Endothelial cell of umbilical vein (primary cell): ENCODE results near the gene RPLP1. TPM values are rescaled to one million over a fixed set of nuclear protein-coding genes. Genes with fewer than 3 reads are reported as not detected.

ENCODE experiments used
- BruUV-seq: library from RNA; stranded (reverse); fragments of 400-500 nt; replicated peaks from 2 replicates; lab custom pipeline; 2021; lab: Mats Ljungman, UMichigan
- CTCF ChIA-PET: fragments of 300-600, 350-600 bp; sonication (Branson Sonifier 250); formaldehyde crosslinking; loops from one replicate; lab custom pipeline; 2021; ENCODE audit warnings: antibody characterized with exemption, inconsistent platforms; lab: Charles Lee
- POLR2A ChIA-PET: fragments of 300-600, 350-600 bp; sonication (Branson Sonifier 250); formaldehyde crosslinking; loops from one replicate; lab custom pipeline; 2021; ENCODE audit warnings: antibody characterized with exemption, inconsistent platforms; lab: Charles Lee
- DNase-seq: peaks from one replicate; pipeline ENCODE4 v3.0.0-alpha.2; 2011; ENCODE audit warnings: low read depth, low spot score
- FAIRE-seq: peaks from 2 replicates; lab custom pipeline; 2011; peaks lifted over from hg19 to GRCh38; lab: Jason Lieb, UNC
- H2AFZ ChIP-seq: 2 replicates; pipeline ENCODE4 v1.6.0; 2012; ENCODE audit warnings: low read depth, low read length, control low read depth, inconsistent platforms
- H3K27ac ChIP-seq: 2 replicates; pipeline ENCODE4 v1.5.1; 2011; ENCODE audit warnings: low read depth, mild to moderate bottlenecking, control low read depth, low read length, moderate library complexity; ENCODE audit not compliant: insufficient read depth
- H3K27me3 ChIP-seq, 2 experiments: 2 replicates each; pipeline versions ENCODE4 v1.6.0 to v1.6.1; 2011; ENCODE audit warnings: low read length in 2 of 2, mixed read lengths in 1 of 2; ENCODE audit not compliant: control insufficient read depth in 2 of 2, insufficient read depth in 2 of 2
- H3K36me3 ChIP-seq, 2 experiments: 2 replicates in 1 of 2; 3 replicates in 1 of 2; pipeline ENCODE4 v1.5.1; 2011; ENCODE audit warnings: low read length in 2 of 2, mild to moderate bottlenecking in 1 of 2, moderate library complexity in 1 of 2; ENCODE audit not compliant: control insufficient read depth in 2 of 2, insufficient read depth in 2 of 2; ENCODE audit errors: extremely low read depth in 1 of 2
- H3K4me1 ChIP-seq: 3 replicates; pipeline ENCODE4 v1.5.1; 2011; ENCODE audit warnings: mild to moderate bottlenecking, low read length; ENCODE audit not compliant: control insufficient read depth, insufficient read depth; ENCODE audit errors: extremely low read depth
- H3K4me2 ChIP-seq: 2 replicates; pipeline ENCODE4 v1.6.1; 2011; ENCODE audit warnings: low read length, control low read depth, mixed read lengths; ENCODE audit not compliant: insufficient read depth
- H3K4me3 ChIP-seq, 3 experiments: fragments of 200-600 bp in 1 of 3; sonication (generic), shearing (Covaris generic) in 1 of 3; replicated peaks in 1 of 3; 2 replicates each; pipeline ENCODE4 v1.5.1; 2011 to 2016; ENCODE audit warnings: control low read depth in 3 of 3, low read length in 3 of 3, mild to moderate bottlenecking in 2 of 3, inconsistent platforms in 1 of 3, low read depth in 1 of 3, moderate library complexity in 1 of 3; ENCODE audit not compliant: insufficient read depth in 1 of 3
- H3K79me2 ChIP-seq: 2 replicates; pipeline ENCODE4 v1.6.0; 2012; ENCODE audit warnings: low read length, inconsistent platforms; ENCODE audit not compliant: control insufficient read depth, insufficient read depth
- H3K9ac ChIP-seq: replicated peaks from 2 replicates; pipeline ENCODE3; 2011; ENCODE audit warnings: low read length, control low read depth; ENCODE audit not compliant: insufficient read depth; ENCODE audit errors: extremely low read depth
- H3K9me1 ChIP-seq: replicated peaks from 3 replicates; pipeline ENCODE4 v1.6.0; 2011; ENCODE audit warnings: mild to moderate bottlenecking, low read length; ENCODE audit not compliant: control insufficient read depth, insufficient read depth; ENCODE audit errors: extremely low read depth
- H3K9me3 ChIP-seq: replicated peaks from 2 replicates; pipeline ENCODE4 v1.5.1; 2012; ENCODE audit warnings: low read length, inconsistent platforms; ENCODE audit not compliant: control insufficient read depth, insufficient read depth
- H4K20me1 ChIP-seq: replicated peaks from 2 replicates; pipeline ENCODE3; 2011; ENCODE audit warnings: mild to moderate bottlenecking, low read length; ENCODE audit not compliant: control insufficient read depth, insufficient read depth; ENCODE audit errors: extremely low read depth
- CTCF ChIP-seq, 2 donors: IDR thresholded peaks; 1 replicate in 1 of 2; 2 replicates in 1 of 2; pipeline ENCODE4 v1.5.1; 2011; ENCODE audit warnings: low read length in 2 of 2, mild to moderate bottlenecking in 2 of 2, moderate library complexity in 2 of 2, control low read depth in 1 of 2, inconsistent platforms in 1 of 2, low read depth in 1 of 2; ENCODE audit not compliant: insufficient read depth in 1 of 2; ENCODE audit errors: extremely low read depth in 1 of 2
- EZH2 ChIP-seq: IDR thresholded peaks from 2 replicates; pipeline ENCODE4 v1.6.1; 2012; ENCODE audit warnings: borderline replicate concordance, low read depth, mild to moderate bottlenecking, moderate library complexity, low read length, inconsistent platforms; ENCODE audit not compliant: severe bottlenecking
- FOS ChIP-seq: IDR thresholded peaks from 2 replicates; pipeline ENCODE4 v1.6.1; 2011; ENCODE audit warnings: mild to moderate bottlenecking, low read length, moderate library complexity, borderline replicate concordance; ENCODE audit not compliant: insufficient read depth
- GATA2 ChIP-seq: IDR thresholded peaks from 2 replicates; pipeline ENCODE4 v1.7.0; 2011; ENCODE audit warnings: low read depth, mild to moderate bottlenecking, moderate library complexity, mixed read lengths, low read length; ENCODE audit not compliant: insufficient read length, insufficient read depth
- JUN ChIP-seq: IDR thresholded peaks from 2 replicates; pipeline ENCODE4 v1.6.1; 2011; ENCODE audit warnings: borderline replicate concordance, low read depth; ENCODE audit not compliant: insufficient read length, insufficient read depth
- MAX ChIP-seq: IDR thresholded peaks from 2 replicates; pipeline ENCODE4 v1.6.1; 2011; ENCODE audit not compliant: insufficient read depth, insufficient read length
- MYC ChIP-seq: IDR thresholded peaks from one replicate; pipeline ENCODE4 v1.6.1; 2011; ENCODE audit warnings: mild to moderate bottlenecking, low read depth, low read length
- POLR2A ChIP-seq: IDR thresholded peaks from 2 replicates; pipeline ENCODE4 v1.6.1; 2012; ENCODE audit warnings: low read depth, mild to moderate bottlenecking, control low read depth, low read length
- POLR2AphosphoS5 ChIP-seq: IDR thresholded peaks from 2 replicates; pipeline ENCODE4 v1.6.1; 2012; ENCODE audit warnings: low read depth, mild to moderate bottlenecking, control low read depth, low read length, moderate library complexity; ENCODE audit not compliant: insufficient read depth
- dilution Hi-C: fragments of 300-500 bp; cut with MboI; formaldehyde crosslinking; loops from one replicate; pipeline ENCODE4 v1.15.0; 2019; ENCODE audit warnings: low sequenced_read_pairs; ENCODE audit not compliant: extremely low pct_ligation_motif_present
- intact Hi-C: fragments of 100-400 bp; cut with micrococcal nuclease; formaldehyde crosslinking; loops from one replicate; pipeline ENCODE4 v1.10.0; 2022
- polyA plus RNA-seq, 4 experiments: library from polyadenylated mRNA; depleted of rRNA in 3 of 4; stranded (reverse) in 3 of 4; unstranded in 1 of 4; fragments of >200 nt; gene quantifications; 2 replicates each; pipeline versions ENCODE4 v1.2.1 to v1.2.3, GENCODE V29; 2011 to 2012; ENCODE audit warnings: missing spikeins in 1 of 4
- total RNA-seq: library from RNA; stranded (reverse); gene quantifications from 2 replicates; pipeline ENCODE4 v1.2.3, GENCODE V29; 2021

RPLP1 gene
- total and polyA plus RNA-seq, 2 donors (not counting 3 experiments of a cell fraction or from before 2014, with no cell fraction given) = 1,603 to 2,985 TPM

- TF ChIP-seq FOS (peak; percentile 25), POLR2A (no peak)
- Histone ChIP-seq H2AFZ (no peak overlapping the region), H3K4me2 (no peak overlapping the region), H4K20me1 (no peaks in the 10 kb centered on the region), H3K4me3 (no peak overlapping the region), H3K4me1 (peaks cover 3% of the 10 kb centered on the region), H3K27me3 (no peaks in the 10 kb centered on the region), H3K27ac (no peak overlapping the region), H3K36me3 (no peaks in the 10 kb centered on the region), H3K9ac (no peak overlapping the region), H3K9me3 (no peaks in the 10 kb centered on the region), H3K79me2 (no peaks in the 10 kb centered on the region), H3K9me1 (no peaks in the 10 kb centered on the region)
- FAIRE-seq (no peak), DNase-seq (no peak)
- ChIA-PET CTCF (interaction anchor here (1.4 to 4.6 kb wide), 4 partner anchors 8 to 999 kb away, joined by 4 to 36 read pairs (median 4); no protein-coding TSS in a partner anchor), POLR2A (no interaction called here)
- dilution Hi-C loops = no loop called here
- BruUV-seq = no TSS peak
- intact Hi-C loops = no loop called here
Observed at GRCh38 chr15:69468241-69469121, 15.9 kb downstream of the RPLP1 start.

- Histone ChIP-seq H3K9me1 (no peaks in the 10 kb centered on the region), H3K4me3 (no peak overlapping the region), H2AFZ (no peak overlapping the region), H3K9ac (no peak overlapping the region), H3K9me3 (no peaks in the 10 kb centered on the region), H3K4me2 (no peak overlapping the region), H3K27me3 (no peaks in the 10 kb centered on the region), H3K4me1 (peaks cover 13% of the 10 kb centered on the region), H3K79me2 (no peaks in the 10 kb centered on the region), H4K20me1 (no peaks in the 10 kb centered on the region), H3K27ac (no peak overlapping the region), H3K36me3 (no peaks in the 10 kb centered on the region)
- no peak for TF ChIP-seq MYC
- no peak for TF ChIP-seq FOS
- no peak for TF ChIP-seq POLR2AphosphoS5
- TF ChIP-seq CTCF (IDR thresholded peaks at IDR 0.05; ENCODE audit: extremely low read depth in 1 of 2, insufficient read depth in 1 of 2, low read depth in 1 of 2, low read length in 2 of 2) = no peak
- no peak for TF ChIP-seq JUN
- no peak for TF ChIP-seq POLR2A
- TF ChIP-seq GATA2 = no peak
- TF ChIP-seq EZH2 = no peak
- no peak for TF ChIP-seq MAX
- dilution Hi-C loops = no loop called here
- DNase-seq = no peak
- BruUV-seq = no TSS peak
- FAIRE-seq = no peak
- intact Hi-C loops = loop anchor here (10.0 kb wide), 1 partner anchor 1185 kb away; no protein-coding TSS in a partner anchor
- CTCF ChIA-PET = interaction anchor here (1.1 to 2.2 kb wide), 3 partner anchors 9 to 998 kb away, joined by 3 to 4 read pairs (median 4); no protein-coding TSS in a partner anchor
- POLR2A ChIA-PET = no interaction called here
Observed at GRCh38 chr15:69469467-69470201, 17.0 kb downstream of the RPLP1 start.
